ENCODE results near the gene CCDC102A. TPM values are rescaled to one million over a fixed set of nuclear protein-coding genes. Genes with fewer than 3 reads are reported as not detected.

CCDC102A gene
- total and polyA plus RNA-seq, 2 donors (not counting 3 experiments of a cell fraction or from before 2014, with no cell fraction given) = 7.8 to 12.2 TPM

GRCh38 chr16:57483725-57484514 is 52.5 kb downstream of the CCDC102A start:
- H3K27ac ChIP-seq (ENCODE audit: insufficient read depth, low read depth, low read length) = no peak overlapping the region
- H3K4me3 ChIP-seq (replicated peaks in 1 of 3; ENCODE audit: insufficient read depth in 1 of 3, low read depth in 1 of 3, low read length in 3 of 3) = no peak overlapping the region
- H3K36me3 ChIP-seq (ENCODE audit: control insufficient read depth in 2 of 2, extremely low read depth in 1 of 2, insufficient read depth in 2 of 2, low read length in 2 of 2) = no peaks in the 10 kb centered on the region
- H3K9me3 ChIP-seq (replicated peaks; ENCODE audit: control insufficient read depth, insufficient read depth, low read length) = no peaks in the 10 kb centered on the region
- no peaks in the 10 kb centered on the region for H3K27me3 ChIP-seq (ENCODE audit: control insufficient read depth in 2 of 2, insufficient read depth in 2 of 2, low read length in 2 of 2)
- H3K9ac ChIP-seq (replicated peaks; ENCODE audit: extremely low read depth, insufficient read depth, low read length) = no peak overlapping the region
- no peak for DNase-seq (ENCODE audit: low read depth, low spot score)
- no peaks in the 10 kb centered on the region for H3K9me1 ChIP-seq (replicated peaks; ENCODE audit: control insufficient read depth, extremely low read depth, insufficient read depth, low read length)
- H3K79me2 ChIP-seq (ENCODE audit: control insufficient read depth, insufficient read depth, low read length) = peaks cover 5% of the 10 kb centered on the region
- no peak for FAIRE-seq
- ChIA-PET POLR2A (interaction anchor here (0.5 kb wide), 1 partner anchor 8 kb away, joined by 3 read pairs; no protein-coding TSS in a partner anchor), CTCF (interaction anchor here (0.9 to 5.3 kb wide), 5 partner anchors 13 to 36 kb away, joined by 3 to 27 read pairs (median 4); partner anchors contain the start of gene POLR2C)
- H2AFZ ChIP-seq (ENCODE audit: low read depth, low read length) = no peak overlapping the region
- H3K4me1 ChIP-seq (ENCODE audit: control insufficient read depth, extremely low read depth, insufficient read depth, low read length) = peaks cover 15% of the 10 kb centered on the region
- no peaks in the 10 kb centered on the region for H4K20me1 ChIP-seq (replicated peaks; ENCODE audit: control insufficient read depth, extremely low read depth, insufficient read depth, low read length)
- BruUV-seq (replicated peaks) = no TSS peak
- intact Hi-C loops (cut with micrococcal nuclease) (no loop called here), dilution Hi-C loops (cut with MboI; ENCODE audit: extremely low pct_ligation_motif_present, low sequenced_read_pairs) (no loop called here)
- TF ChIP-seq EZH2 (IDR thresholded peaks at IDR 0.05; ENCODE audit: borderline replicate concordance, low read depth, low read length, severe bottlenecking) = no peak
- no peak for TF ChIP-seq CTCF (IDR thresholded peaks at IDR 0.05; ENCODE audit: extremely low read depth in 1 of 2, insufficient read depth in 1 of 2, low read depth in 1 of 2, low read length in 2 of 2)
- no peak overlapping the region for H3K4me2 ChIP-seq (ENCODE audit: insufficient read depth, low read length)

Data from endothelial cell of umbilical vein (primary cell).